ENCODE data around the gene CPD.
A peak's percentile ranks its signal among the peaks of the same experiment; 100 is the strongest.
"Not testable (repeated sequence)": the region's sequence is repeated elsewhere in the genome, so short reads cannot be mapped to it uniquely, and the experiment has no call there.

Gene CPD

GRCh38 chr17:30378825-30379302 is at the start of gene CPD:
CPD (plus strand) TSS chr17:30378927; CDS start chr17:30378981, 54 bp downstream.
- peak; percentile 87 for DNase-seq

- no peak for DNase-seq
Observed at GRCh38 chr17:30332057-30332542, 46.6 kb upstream of the CPD start.

- DNase-seq: no peak
Observed at GRCh38 chr17:30333503-30334360, 45.0 kb upstream of the CPD start, which contains the start of gene TMIGD1. TMIGD1 (minus strand) TSS chr17:30334057; CDS start chr17:30332133, 1,924 bp downstream.

- no peak for DNase-seq
Observed at GRCh38 chr17:30334421-30334820, 44.3 kb upstream of the CPD start.

GRCh38 chr17:30336369-30337171 is 42.2 kb upstream of the CPD start:
- peak; percentile 42 for DNase-seq

GRCh38 chr17:30337393-30337999 is 41.2 kb upstream of the CPD start:
- DNase-seq: no peak

GRCh38 chr17:30339086-30339485 is 39.6 kb upstream of the CPD start:
- DNase-seq: no peak

GRCh38 chr17:30340801-30341356 is 37.8 kb upstream of the CPD start:
- no peak for DNase-seq

GRCh38 chr17:30341703-30342249 is 37.0 kb upstream of the CPD start:
- DNase-seq: no peak

GRCh38 chr17:30343244-30343643 is 35.5 kb upstream of the CPD start:
- not testable (repeated sequence) for DNase-seq

GRCh38 chr17:30343796-30344195 is 34.9 kb upstream of the CPD start:
- DNase-seq: no peak

- DNase-seq: peak; percentile 95
Observed at GRCh38 chr17:30344283-30345088, 34.2 kb upstream of the CPD start.

- DNase-seq: no peak
Observed at GRCh38 chr17:30345089-30345433, 33.7 kb upstream of the CPD start.

- no peak for DNase-seq
Observed at GRCh38 chr17:30345527-30346075, 33.1 kb upstream of the CPD start.

- DNase-seq: no peak
Observed at GRCh38 chr17:30346221-30346795, 32.4 kb upstream of the CPD start.

- no peak for DNase-seq
Observed at GRCh38 chr17:30347488-30347887, 31.2 kb upstream of the CPD start.

GRCh38 chr17:30349252-30349651 is 29.5 kb upstream of the CPD start:
- DNase-seq: no peak

GRCh38 chr17:30351263-30351662 is 27.5 kb upstream of the CPD start:
- DNase-seq: not testable (repeated sequence)

- DNase-seq: no peak
Observed at GRCh38 chr17:30351735-30352134, 27.0 kb upstream of the CPD start.

GRCh38 chr17:30352240-30352814 is 26.4 kb upstream of the CPD start:
- no peak for DNase-seq

- DNase-seq: no peak
Observed at GRCh38 chr17:30354701-30355100, 24.0 kb upstream of the CPD start.
